HL-60 (cell line): ENCODE results near the gene SEMA7A.

Source experiments
- SPI1 ChIP-seq: IDR thresholded peaks from 2 replicates; pipeline ENCODE4 v1.6.1; 2012; ENCODE audit warnings: low read depth, mild to moderate bottlenecking, borderline replicate concordance
- TF ChIP-seq, protein P1 (sequence below): IDR thresholded peaks from one replicate; pipeline ENCODE4 v1.5.1; 2011; ENCODE audit warnings: low read length, control low read depth, inconsistent platforms; ENCODE audit not compliant: insufficient read depth

DNA sequence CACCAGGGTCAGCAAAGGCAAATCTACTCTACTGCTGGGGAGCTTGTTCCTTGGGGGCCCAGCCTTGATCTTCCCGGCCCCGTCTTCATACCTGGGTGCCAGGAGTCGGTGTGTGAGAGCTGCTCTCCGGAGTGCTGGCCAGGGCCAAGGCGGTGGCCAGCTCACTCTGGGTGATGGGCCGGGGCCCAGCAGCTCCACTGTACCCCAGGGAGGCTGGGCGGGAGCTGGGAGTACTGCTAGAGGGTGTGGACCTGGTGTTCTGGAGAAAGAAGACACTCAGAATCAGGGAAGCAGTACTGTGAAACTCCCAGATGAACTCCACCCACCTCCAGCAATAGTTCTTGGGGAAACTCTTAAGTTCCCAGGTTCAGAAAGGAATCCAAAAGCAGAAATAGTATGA lies 15.3 kb upstream of the SEMA7A start:
- TF ChIP-seq, protein P1, sequence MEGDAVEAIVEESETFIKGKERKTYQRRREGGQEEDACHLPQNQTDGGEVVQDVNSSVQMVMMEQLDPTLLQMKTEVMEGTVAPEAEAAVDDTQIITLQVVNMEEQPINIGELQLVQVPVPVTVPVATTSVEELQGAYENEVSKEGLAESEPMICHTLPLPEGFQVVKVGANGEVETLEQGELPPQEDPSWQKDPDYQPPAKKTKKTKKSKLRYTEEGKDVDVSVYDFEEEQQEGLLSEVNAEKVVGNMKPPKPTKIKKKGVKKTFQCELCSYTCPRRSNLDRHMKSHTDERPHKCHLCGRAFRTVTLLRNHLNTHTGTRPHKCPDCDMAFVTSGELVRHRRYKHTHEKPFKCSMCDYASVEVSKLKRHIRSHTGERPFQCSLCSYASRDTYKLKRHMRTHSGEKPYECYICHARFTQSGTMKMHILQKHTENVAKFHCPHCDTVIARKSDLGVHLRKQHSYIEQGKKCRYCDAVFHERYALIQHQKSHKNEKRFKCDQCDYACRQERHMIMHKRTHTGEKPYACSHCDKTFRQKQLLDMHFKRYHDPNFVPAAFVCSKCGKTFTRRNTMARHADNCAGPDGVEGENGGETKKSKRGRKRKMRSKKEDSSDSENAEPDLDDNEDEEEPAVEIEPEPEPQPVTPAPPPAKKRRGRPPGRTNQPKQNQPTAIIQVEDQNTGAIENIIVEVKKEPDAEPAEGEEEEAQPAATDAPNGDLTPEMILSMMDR: no peak
- no peak for TF ChIP-seq SPI1
